ENCODE data around the gene NKAIN1. TPM values are rescaled to one million over a fixed set of nuclear protein-coding genes. Genes with fewer than 3 reads are reported as not detected.

NKAIN1 gene
- total RNA-seq, 1 experiment from 2014 or later = 1.7 TPM

GRCh38 chr1:31166462-31166861 lies 73.2 kb downstream of the NKAIN1 start:
- no peak overlapping the region for H3K4me3 ChIP-seq (ENCODE audit: low read depth in 2 of 2, low read length in 2 of 2)
- ChIA-PET POLR2A (no interaction called here), CTCF (no interaction called here)
- no peak overlapping the region for H3K27ac ChIP-seq (ENCODE audit: low read length)
- in situ Hi-C loops (cut with HindIII; ENCODE audit: low pct_unique_long_range_greater_than_20kb, low sequenced_read_pairs) = no loop called here
- TF ChIP-seq, protein P1, sequence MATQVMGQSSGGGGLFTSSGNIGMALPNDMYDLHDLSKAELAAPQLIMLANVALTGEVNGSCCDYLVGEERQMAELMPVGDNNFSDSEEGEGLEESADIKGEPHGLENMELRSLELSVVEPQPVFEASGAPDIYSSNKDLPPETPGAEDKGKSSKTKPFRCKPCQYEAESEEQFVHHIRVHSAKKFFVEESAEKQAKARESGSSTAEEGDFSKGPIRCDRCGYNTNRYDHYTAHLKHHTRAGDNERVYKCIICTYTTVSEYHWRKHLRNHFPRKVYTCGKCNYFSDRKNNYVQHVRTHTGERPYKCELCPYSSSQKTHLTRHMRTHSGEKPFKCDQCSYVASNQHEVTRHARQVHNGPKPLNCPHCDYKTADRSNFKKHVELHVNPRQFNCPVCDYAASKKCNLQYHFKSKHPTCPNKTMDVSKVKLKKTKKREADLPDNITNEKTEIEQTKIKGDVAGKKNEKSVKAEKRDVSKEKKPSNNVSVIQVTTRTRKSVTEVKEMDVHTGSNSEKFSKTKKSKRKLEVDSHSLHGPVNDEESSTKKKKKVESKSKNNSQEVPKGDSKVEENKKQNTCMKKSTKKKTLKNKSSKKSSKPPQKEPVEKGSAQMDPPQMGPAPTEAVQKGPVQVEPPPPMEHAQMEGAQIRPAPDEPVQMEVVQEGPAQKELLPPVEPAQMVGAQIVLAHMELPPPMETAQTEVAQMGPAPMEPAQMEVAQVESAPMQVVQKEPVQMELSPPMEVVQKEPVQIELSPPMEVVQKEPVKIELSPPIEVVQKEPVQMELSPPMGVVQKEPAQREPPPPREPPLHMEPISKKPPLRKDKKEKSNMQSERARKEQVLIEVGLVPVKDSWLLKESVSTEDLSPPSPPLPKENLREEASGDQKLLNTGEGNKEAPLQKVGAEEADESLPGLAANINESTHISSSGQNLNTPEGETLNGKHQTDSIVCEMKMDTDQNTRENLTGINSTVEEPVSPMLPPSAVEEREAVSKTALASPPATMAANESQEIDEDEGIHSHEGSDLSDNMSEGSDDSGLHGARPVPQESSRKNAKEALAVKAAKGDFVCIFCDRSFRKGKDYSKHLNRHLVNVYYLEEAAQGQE (IDR thresholded peaks at IDR 0.05; ENCODE audit: insufficient read depth in 1 of 2, low read depth in 2 of 2, low read length in 1 of 2) = no peak
- TF ChIP-seq SIN3A (IDR thresholded peaks at IDR 0.05; ENCODE audit: borderline replicate concordance, insufficient read depth, low read depth, low read length) (no peak), POLR2AphosphoS5 (IDR thresholded peaks at IDR 0.05; ENCODE audit: low read depth, low read length) (no peak), TCF7L2 (IDR thresholded peaks at IDR 0.05; ENCODE audit: low read depth, low read length) (no peak), CTCF (IDR thresholded peaks at IDR 0.05) (no peak)
- intact Hi-C loops (cut with micrococcal nuclease; ENCODE audit: unreplicated experiment) = no loop called here
- DNase-seq (ENCODE audit: low read depth, low spot score) = no peak
- H3K4me1 ChIP-seq (ENCODE audit: control insufficient read depth, insufficient read depth, low read length) = peaks cover 4% of the 10 kb centered on the region; the same call in 1 of the 2 replicates
- no peaks in the 10 kb centered on the region for H3K9me3 ChIP-seq (ENCODE audit: control insufficient read depth, insufficient read depth, low read depth, low read length)
- H3K27me3 ChIP-seq (ENCODE audit: control insufficient read depth, insufficient read depth, low read length) = no peaks in the 10 kb centered on the region
- BruUV-seq (replicated peaks) = no TSS peak
- ATAC-seq = no peak
- no peaks in the 10 kb centered on the region for H3K36me3 ChIP-seq (ENCODE audit: control insufficient read depth, insufficient read depth, low read length)

- POLR2A ChIA-PET = no interaction called here
- CTCF ChIA-PET = interaction anchor here (0.6 to 1.8 kb wide), 4 partner anchors 19 to 220 kb away, joined by 3 to 12 read pairs (median 8); no protein-coding TSS in a partner anchor
- no peak overlapping the region for H3K4me3 ChIP-seq (ENCODE audit: low read depth in 2 of 2, low read length in 2 of 2)
- no peaks in the 10 kb centered on the region for H3K27me3 ChIP-seq (ENCODE audit: control insufficient read depth, insufficient read depth, low read length)
- DNase-seq (ENCODE audit: low read depth, low spot score) = no peak
- H3K9me3 ChIP-seq (ENCODE audit: control insufficient read depth, insufficient read depth, low read depth, low read length) = no peaks in the 10 kb centered on the region
- no peak overlapping the region for H3K27ac ChIP-seq (ENCODE audit: low read length)
- BruUV-seq (replicated peaks) = no TSS peak
- intact Hi-C loops (cut with micrococcal nuclease; ENCODE audit: unreplicated experiment) (no loop called here), in situ Hi-C loops (cut with HindIII; ENCODE audit: low pct_unique_long_range_greater_than_20kb, low sequenced_read_pairs) (no loop called here)
- H3K36me3 ChIP-seq (ENCODE audit: control insufficient read depth, insufficient read depth, low read length) = no peaks in the 10 kb centered on the region
- no peak for ATAC-seq
- H3K4me1 ChIP-seq (ENCODE audit: control insufficient read depth, insufficient read depth, low read length) = no peaks in the 10 kb centered on the region
- no peak for TF ChIP-seq CTCF (IDR thresholded peaks at IDR 0.05)
- TF ChIP-seq, protein P1 (IDR thresholded peaks at IDR 0.05; ENCODE audit: insufficient read depth in 1 of 2, low read depth in 2 of 2, low read length in 1 of 2) = no peak
- no peak for TF ChIP-seq TCF7L2 (IDR thresholded peaks at IDR 0.05; ENCODE audit: low read depth, low read length)
- no peak for TF ChIP-seq POLR2AphosphoS5 (IDR thresholded peaks at IDR 0.05; ENCODE audit: low read depth, low read length)
- TF ChIP-seq SIN3A (IDR thresholded peaks at IDR 0.05; ENCODE audit: borderline replicate concordance, insufficient read depth, low read depth, low read length) = no peak
Measured at GRCh38 chr1:31164291-31164690, 75.4 kb downstream of the NKAIN1 start.
